T follicular helper cell (primary cell): Measurements from ENCODE around the gene RUBCN.

ENCODE experiments used
- DNase-seq: peaks from one replicate; pipeline ENCODE4 v3.0.0-alpha.2; 2020; ENCODE audit warnings: low read depth
- total RNA-seq, 2 experiments: gene quantifications; one replicate each; lab custom pipeline; 2026; lab: John Stamatoyannopoulos, UW

RUBCN gene
- total RNA-seq: 49.1 to 90.7 reads per million in 2 experiments

GRCh38 chr3:197736491-197737318, at the start of gene RUBCN:
Gene RUBCN, minus strand, starts transcription at chr3:197736904. Its CDS starts 185 bp downstream, at chr3:197736719.
- peak; percentile 91 for DNase-seq

GRCh38 chr3:197784019-197784585, 47.4 kb upstream of the RUBCN start:
- no peak for DNase-seq

DNA sequence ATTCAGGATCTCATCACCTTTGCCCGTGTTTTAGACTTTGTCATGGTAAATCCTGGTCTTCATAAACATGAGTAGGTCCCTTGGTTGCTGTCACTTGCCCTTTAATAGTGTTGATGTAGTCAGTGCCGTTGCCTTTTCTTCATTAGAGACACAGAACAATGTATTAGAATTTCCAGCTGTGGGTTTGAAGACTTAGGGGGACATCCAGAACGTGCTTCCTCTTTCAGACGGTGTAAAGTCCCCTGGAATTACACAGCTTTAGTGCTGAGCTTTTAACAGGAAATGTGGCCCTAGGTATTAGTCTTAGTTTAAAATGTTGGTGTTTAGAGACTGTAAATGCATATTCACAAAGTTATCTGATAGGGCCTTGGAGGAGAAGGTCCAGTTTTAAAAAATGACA, 45.5 kb upstream of the RUBCN start:
- DNase-seq: no peak

DNA sequence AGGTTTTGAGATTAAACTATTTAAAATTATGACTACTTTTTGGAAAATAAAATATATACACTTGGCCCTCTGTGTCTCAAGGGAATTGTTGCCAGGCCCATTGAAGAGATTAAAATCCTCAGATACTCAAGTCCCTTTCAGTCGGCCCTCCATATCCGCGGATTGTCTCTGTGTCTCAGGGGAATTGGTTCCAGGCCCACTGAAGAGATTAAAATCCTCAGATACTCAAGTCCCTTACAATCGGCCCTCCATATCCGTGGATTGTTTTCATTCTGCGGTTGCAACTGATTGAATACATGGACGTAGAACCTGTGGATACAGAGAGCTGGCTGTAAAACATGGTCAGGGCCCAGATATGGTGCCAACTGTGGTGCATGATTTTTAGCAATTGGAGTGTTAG, 38.6 kb upstream of the RUBCN start:
- no peak for DNase-seq

GRCh38 chr3:197761784-197762183, 25.1 kb upstream of the RUBCN start:
- DNase-seq: no peak

DNA sequence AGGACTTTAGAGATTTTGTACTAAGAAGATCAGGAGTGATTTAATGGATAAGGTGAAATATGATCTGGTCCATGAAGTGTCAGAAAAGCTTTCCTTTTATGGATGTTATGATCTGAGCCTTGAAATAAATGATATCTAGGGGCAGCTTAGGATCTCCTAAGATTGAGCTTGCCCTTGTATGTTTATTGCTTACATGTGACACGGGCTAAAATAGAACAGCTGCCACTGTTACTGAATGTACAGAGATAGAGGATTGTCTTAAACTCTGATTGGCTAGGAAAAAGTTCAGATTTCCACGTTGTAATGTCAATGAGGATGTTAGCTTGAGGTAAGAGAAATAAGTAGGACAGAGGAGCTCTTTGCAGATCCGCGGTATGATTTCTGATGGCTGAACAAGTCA, 21.8 kb upstream of the RUBCN start:
- no peak for DNase-seq

DNA sequence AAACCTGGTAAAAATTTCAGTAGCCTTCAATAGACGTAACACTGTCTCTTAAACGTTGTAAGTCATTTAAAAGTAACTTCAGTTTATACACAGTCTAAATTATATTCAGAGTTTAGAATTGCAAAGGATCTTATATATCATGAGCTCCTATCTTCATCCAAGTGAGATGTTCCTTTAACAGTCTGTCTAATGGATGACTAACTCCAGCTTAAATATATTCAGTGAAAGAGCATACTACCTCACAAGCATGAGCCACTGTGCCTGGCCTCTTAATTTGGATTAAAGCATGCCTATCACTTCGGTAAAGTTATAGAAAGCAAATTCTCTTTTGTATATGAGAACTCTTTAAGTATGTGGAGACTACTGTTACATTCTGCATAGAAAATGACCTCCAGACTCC, 20.0 kb upstream of the RUBCN start:
- no peak for DNase-seq

GRCh38 chr3:197753263-197753662, 16.6 kb upstream of the RUBCN start:
- no peak for DNase-seq

GRCh38 chr3:197752107-197752506, 15.4 kb upstream of the RUBCN start:
- no peak for DNase-seq

GRCh38 chr3:197750858-197751737, 14.4 kb upstream of the RUBCN start:
- no peak for DNase-seq

DNA sequence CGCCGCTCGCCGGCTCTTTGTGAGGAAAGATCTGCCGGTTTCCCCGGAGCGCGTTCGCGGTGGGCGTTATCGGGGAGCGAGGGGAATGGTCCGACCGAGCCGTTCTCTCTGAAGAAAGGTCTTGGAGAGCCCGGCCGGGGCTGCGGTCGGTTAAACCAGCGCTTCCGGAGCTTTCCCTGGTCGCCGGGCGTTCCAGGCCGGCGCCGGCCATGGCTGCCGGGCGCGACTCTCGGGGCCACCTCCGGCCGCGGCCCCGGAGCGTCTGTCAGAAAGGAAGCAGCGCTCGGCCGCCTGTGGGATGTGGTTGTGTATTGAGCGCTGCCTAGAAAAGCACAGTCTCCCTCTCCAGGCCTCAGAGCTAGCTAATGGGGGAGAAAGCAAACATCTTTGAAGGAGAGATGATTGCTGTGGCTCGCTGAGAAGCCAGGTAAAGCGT, 13.7 kb upstream of the RUBCN start:
- peak; percentile 33 for DNase-seq

DNA sequence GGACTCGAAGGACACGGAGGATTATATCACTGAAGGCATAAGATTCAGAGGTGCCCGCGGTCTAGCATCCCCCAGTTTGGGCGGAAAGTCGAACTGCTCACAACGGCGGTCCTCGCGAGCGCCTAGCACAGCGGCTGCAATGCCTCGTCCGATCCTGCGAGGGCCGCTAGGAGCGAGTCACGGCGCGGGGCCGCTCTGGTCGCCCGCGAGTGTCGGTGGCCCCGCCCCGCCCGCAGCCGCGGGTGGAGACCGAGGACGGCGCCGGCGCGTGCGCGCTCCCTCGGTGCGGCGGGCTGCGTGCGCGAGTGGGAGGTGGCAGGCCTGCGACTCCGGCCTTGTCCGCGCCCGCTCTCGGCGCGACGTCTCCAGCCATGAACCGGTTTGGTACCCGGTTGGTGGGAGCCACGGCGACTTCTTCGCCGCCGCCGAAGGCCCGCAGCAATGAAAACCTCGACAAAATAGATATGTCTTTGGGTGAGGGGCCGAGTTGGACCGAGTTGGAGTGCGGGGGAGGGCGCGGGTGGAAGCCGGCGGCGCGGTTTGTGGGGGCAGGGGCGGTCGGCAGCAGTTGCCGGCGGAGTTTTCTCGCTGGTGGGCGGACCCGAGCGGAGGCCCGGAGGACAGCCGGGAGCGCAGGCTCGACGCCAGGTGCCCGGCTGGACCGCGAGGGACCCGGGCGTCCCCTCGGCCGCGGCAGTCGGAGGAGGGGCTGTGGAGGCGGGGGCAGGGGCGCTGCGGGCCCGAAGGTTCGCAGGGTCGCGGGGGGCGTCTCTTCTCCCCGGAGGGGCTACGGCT, 13.1 kb upstream of the RUBCN start, which contains the start of gene FYTTD1:
TSS of gene FYTTD1 (plus strand) at position 283 of the 795 bp plus-strand sequence. CDS start at position 372, 89 bp downstream.
- peak; percentile 79 for DNase-seq

DNA sequence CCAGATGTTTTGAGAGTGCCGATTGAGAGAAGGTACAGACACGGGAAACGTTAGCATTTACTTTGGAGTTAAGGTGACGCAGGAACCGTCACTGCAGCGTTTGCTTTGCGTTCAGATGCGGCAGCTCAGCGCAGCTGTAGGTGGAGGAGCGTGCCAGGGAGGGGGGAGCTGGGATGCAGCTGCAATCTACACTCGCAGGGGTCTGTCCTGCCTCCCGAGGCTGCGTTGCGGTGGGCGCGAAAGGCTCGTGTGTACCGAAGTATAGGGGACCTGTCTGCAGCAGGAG, 12.6 kb upstream of the RUBCN start:
- peak; percentile 73 for DNase-seq

DNA sequence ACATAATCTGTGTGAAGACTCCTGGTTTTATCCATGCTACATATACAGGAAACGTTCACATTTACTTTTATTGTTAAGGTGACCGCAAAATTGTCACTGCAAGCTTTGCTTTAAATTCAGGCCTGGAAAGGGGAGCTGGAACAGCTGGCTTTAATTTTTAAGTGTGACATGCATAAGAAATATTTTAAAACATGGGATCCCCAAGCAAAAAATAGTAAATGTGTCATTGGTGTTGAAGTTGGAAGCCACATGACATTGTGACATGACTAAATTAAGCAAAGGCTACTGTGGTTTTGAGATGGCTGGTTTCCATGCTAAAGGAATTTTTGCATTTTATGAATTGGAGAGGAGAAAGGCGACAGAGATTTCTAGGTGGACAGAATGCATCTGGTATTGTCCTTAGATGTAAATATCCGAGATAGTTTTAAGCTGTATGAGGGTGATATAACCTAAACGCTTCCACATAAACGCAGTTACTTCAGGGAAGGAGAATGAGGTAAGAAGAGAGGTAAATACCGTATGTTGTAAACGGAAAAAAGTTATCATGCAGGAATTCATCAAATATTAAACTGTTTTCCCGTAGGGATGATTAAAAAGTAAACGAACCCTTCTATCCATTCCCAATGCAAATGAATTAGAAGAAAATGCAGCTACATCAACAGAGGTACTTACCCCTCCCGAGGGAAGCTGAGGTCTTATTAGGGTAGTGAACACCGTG, 12.1 kb upstream of the RUBCN start:
- no peak for DNase-seq

- no peak for DNase-seq
These were observed 10.1 kb upstream of the RUBCN start for GRCh38 chr3:197746801-197747237.

DNA sequence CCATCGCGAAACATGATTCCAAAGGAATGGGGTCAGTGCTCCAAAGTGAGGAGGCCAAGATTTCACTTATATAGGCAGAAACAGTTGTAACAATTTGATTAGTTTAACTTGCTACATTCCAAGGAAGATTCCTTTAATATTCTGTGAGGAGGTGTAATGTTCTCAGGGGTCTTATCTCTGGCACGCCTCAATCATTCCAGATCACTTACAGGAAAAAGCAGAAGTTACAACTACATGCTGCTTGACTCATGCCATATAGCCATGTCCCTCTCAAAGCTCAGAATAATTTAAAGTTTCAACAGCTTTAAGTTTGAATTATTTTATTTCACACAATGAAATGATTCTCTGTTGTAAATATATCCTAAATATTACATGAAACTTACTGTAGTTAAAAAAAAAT, 9.5 kb upstream of the RUBCN start:
- no peak for DNase-seq

- no peak for DNase-seq
These were observed 6.1 kb upstream of the RUBCN start for GRCh38 chr3:197742787-197743186.

DNA sequence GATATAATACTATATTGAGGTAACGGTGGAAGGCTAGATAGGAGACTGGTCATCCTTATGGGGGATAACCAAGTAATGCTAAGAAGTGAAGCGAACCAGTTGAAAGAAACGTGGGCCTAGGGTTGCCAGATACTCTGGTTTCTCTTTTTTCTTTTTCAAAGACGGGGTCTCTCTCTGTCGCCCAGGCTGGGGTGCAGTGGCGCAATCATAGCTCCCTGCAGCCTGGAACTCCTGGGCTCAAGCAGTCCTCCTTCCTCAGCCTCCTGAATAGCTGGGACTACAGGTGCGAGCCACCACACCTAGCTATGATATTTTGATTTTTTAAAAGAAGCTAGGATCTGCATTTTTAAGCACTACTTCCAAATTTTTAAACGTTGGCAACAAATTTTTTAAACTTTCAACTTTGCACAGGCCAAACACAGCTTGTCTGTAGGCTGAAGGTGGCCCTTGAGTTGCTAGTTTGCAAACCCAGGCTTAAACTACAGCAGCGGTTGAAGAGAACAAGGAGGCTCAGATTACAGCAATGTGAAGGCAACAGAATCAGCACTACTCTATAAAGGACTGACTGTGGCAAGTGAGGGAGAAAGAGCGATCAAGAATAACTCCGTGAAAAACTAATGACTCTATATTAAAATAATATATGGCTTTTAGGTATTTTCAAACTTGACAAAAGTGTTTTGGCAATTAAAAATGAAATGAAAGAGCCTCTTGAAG, 1.2 kb upstream of the RUBCN start:
- DNase-seq: no peak

- no peak for DNase-seq
These were observed 580 bp upstream of the RUBCN start for GRCh38 chr3:197737319-197737649.

- peak; percentile 12 for DNase-seq
These were observed 654 bp downstream of the RUBCN start for GRCh38 chr3:197736010-197736490.
